Measurements from ENCODE around the gene TEX9. TPM values are rescaled to one million over a fixed set of nuclear protein-coding genes. Genes with fewer than 3 reads are reported as not detected.
"Not testable (repeated sequence)": the region's sequence is repeated elsewhere in the genome, so short reads cannot be mapped to it uniquely, and the experiment has no call there.

Gene TEX9
- total RNA-seq, 1 experiment from 2014 or later = 4.1 TPM

GRCh38 chr15:56369234-56369633, 4.0 kb downstream of the TEX9 start:
- in situ Hi-C loops (cut with HindIII; ENCODE audit: low pct_unique_long_range_greater_than_20kb, low sequenced_read_pairs) (no loop called here), intact Hi-C loops (cut with micrococcal nuclease; ENCODE audit: unreplicated experiment) (loop anchor here (5.0 kb wide), 1 partner anchor 122 kb away; no protein-coding TSS in a partner anchor)
- peaks cover 8% of the 10 kb centered on the region; the same call in 1 of the 2 replicates for H3K27me3 ChIP-seq (ENCODE audit: control insufficient read depth, insufficient read depth, low read length)
- no peak overlapping the region for H3K27ac ChIP-seq (ENCODE audit: low read length)
- no peak overlapping the region for H3K4me3 ChIP-seq (ENCODE audit: low read depth in 2 of 2, low read length in 2 of 2)
- DNase-seq (ENCODE audit: low read depth, low spot score) (no peak), ATAC-seq (no peak)
- POLR2A ChIA-PET = no interaction called here
- no peaks in the 10 kb centered on the region for H3K36me3 ChIP-seq (ENCODE audit: control insufficient read depth, insufficient read depth, low read length)
- H3K4me1 ChIP-seq (ENCODE audit: control insufficient read depth, insufficient read depth, low read length) = peaks cover 6% of the 10 kb centered on the region; the same call in 1 of the 2 replicates
- no TSS peak for BruUV-seq (replicated peaks)
- TF ChIP-seq, protein P1, sequence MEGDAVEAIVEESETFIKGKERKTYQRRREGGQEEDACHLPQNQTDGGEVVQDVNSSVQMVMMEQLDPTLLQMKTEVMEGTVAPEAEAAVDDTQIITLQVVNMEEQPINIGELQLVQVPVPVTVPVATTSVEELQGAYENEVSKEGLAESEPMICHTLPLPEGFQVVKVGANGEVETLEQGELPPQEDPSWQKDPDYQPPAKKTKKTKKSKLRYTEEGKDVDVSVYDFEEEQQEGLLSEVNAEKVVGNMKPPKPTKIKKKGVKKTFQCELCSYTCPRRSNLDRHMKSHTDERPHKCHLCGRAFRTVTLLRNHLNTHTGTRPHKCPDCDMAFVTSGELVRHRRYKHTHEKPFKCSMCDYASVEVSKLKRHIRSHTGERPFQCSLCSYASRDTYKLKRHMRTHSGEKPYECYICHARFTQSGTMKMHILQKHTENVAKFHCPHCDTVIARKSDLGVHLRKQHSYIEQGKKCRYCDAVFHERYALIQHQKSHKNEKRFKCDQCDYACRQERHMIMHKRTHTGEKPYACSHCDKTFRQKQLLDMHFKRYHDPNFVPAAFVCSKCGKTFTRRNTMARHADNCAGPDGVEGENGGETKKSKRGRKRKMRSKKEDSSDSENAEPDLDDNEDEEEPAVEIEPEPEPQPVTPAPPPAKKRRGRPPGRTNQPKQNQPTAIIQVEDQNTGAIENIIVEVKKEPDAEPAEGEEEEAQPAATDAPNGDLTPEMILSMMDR (IDR thresholded peaks at IDR 0.05) = no peak
- TF ChIP-seq TCF7L2 (IDR thresholded peaks at IDR 0.05; ENCODE audit: low read depth, low read length) = no peak
- TF ChIP-seq POLR2AphosphoS5 (IDR thresholded peaks at IDR 0.05; ENCODE audit: low read depth, low read length) = no peak
- TF ChIP-seq SIN3A (IDR thresholded peaks at IDR 0.05; ENCODE audit: borderline replicate concordance, insufficient read depth, low read depth, low read length) = no peak
- TF ChIP-seq, protein P2, sequence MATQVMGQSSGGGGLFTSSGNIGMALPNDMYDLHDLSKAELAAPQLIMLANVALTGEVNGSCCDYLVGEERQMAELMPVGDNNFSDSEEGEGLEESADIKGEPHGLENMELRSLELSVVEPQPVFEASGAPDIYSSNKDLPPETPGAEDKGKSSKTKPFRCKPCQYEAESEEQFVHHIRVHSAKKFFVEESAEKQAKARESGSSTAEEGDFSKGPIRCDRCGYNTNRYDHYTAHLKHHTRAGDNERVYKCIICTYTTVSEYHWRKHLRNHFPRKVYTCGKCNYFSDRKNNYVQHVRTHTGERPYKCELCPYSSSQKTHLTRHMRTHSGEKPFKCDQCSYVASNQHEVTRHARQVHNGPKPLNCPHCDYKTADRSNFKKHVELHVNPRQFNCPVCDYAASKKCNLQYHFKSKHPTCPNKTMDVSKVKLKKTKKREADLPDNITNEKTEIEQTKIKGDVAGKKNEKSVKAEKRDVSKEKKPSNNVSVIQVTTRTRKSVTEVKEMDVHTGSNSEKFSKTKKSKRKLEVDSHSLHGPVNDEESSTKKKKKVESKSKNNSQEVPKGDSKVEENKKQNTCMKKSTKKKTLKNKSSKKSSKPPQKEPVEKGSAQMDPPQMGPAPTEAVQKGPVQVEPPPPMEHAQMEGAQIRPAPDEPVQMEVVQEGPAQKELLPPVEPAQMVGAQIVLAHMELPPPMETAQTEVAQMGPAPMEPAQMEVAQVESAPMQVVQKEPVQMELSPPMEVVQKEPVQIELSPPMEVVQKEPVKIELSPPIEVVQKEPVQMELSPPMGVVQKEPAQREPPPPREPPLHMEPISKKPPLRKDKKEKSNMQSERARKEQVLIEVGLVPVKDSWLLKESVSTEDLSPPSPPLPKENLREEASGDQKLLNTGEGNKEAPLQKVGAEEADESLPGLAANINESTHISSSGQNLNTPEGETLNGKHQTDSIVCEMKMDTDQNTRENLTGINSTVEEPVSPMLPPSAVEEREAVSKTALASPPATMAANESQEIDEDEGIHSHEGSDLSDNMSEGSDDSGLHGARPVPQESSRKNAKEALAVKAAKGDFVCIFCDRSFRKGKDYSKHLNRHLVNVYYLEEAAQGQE (IDR thresholded peaks at IDR 0.05; ENCODE audit: insufficient read depth in 1 of 2, low read depth in 2 of 2, low read length in 1 of 2) = no peak
- CTCF ChIA-PET = no interaction called here
- H3K9me3 ChIP-seq (ENCODE audit: control insufficient read depth, insufficient read depth, low read depth, low read length) = no peaks in the 10 kb centered on the region

GRCh38 chr15:56371495-56372147, 6.4 kb downstream of the TEX9 start:
- TF ChIP-seq POLR2AphosphoS5 (IDR thresholded peaks at IDR 0.05; ENCODE audit: low read depth, low read length) = no peak
- TF ChIP-seq SIN3A (IDR thresholded peaks at IDR 0.05; ENCODE audit: borderline replicate concordance, insufficient read depth, low read depth, low read length) = no peak
- TF ChIP-seq, protein P1 (IDR thresholded peaks at IDR 0.05) = no peak
- TF ChIP-seq TCF7L2 (IDR thresholded peaks at IDR 0.05; ENCODE audit: low read depth, low read length) = no peak
- TF ChIP-seq, protein P2 (IDR thresholded peaks at IDR 0.05; ENCODE audit: insufficient read depth in 1 of 2, low read depth in 2 of 2, low read length in 1 of 2) = no peak
- ChIA-PET POLR2A (no interaction called here), CTCF (no interaction called here)
- peaks cover 8% of the 10 kb centered on the region; the same call in 1 of the 2 replicates for H3K27me3 ChIP-seq (ENCODE audit: control insufficient read depth, insufficient read depth, low read length)
- DNase-seq (ENCODE audit: low read depth, low spot score) = no peak
- intact Hi-C loops (cut with micrococcal nuclease; ENCODE audit: unreplicated experiment) = no loop called here
- no TSS peak for BruUV-seq (replicated peaks)
- H3K36me3 ChIP-seq (ENCODE audit: control insufficient read depth, insufficient read depth, low read length) = no peaks in the 10 kb centered on the region
- H3K4me3 ChIP-seq (ENCODE audit: low read depth in 2 of 2, low read length in 2 of 2) = no peak overlapping the region
- ATAC-seq = no peak
- no peaks in the 10 kb centered on the region for H3K9me3 ChIP-seq (ENCODE audit: control insufficient read depth, insufficient read depth, low read depth, low read length)
- no peak overlapping the region for H3K27ac ChIP-seq (ENCODE audit: low read length)
- in situ Hi-C loops (cut with HindIII; ENCODE audit: low pct_unique_long_range_greater_than_20kb, low sequenced_read_pairs) = no loop called here
- no peaks in the 10 kb centered on the region for H3K4me1 ChIP-seq (ENCODE audit: control insufficient read depth, insufficient read depth, low read length)

DNA sequence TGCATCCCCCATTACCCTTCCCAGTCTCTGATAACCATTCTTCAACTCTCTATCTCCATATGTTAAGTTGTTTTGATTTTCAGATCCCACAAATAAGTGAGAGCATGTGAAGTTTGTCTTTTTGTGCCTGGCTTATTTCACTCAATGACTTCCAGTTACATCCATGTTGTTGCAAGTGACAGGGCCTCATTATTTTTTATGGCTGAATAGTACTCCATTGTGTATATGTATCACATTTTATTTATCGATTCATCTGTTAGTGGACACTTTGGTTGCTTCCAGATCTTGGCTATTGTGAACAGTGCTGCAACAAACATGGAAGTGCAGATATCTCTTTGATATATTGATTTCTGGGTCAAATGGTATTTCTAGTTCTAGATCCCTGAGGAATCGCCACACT, 9.5 kb downstream of the TEX9 start:
- POLR2A ChIA-PET; H3K4me3 ChIP-seq (ENCODE audit: low read depth in 2 of 2, low read length in 2 of 2); BruUV-seq (replicated peaks); in situ Hi-C loops (cut with HindIII; ENCODE audit: low pct_unique_long_range_greater_than_20kb, low sequenced_read_pairs); intact Hi-C loops (cut with micrococcal nuclease; ENCODE audit: unreplicated experiment); H3K36me3 ChIP-seq (ENCODE audit: control insufficient read depth, insufficient read depth, low read length); H3K27me3 ChIP-seq (ENCODE audit: control insufficient read depth, insufficient read depth, low read length); H3K27ac ChIP-seq (ENCODE audit: low read length); H3K4me1 ChIP-seq (ENCODE audit: control insufficient read depth, insufficient read depth, low read length); CTCF ChIA-PET; ATAC-seq; H3K9me3 ChIP-seq (ENCODE audit: control insufficient read depth, insufficient read depth, low read depth, low read length); DNase-seq (ENCODE audit: low read depth, low spot score): not testable (repeated sequence)

All from Panc1 (cell line).